H1 (cell line): ENCODE measurements around the gene CFAP91. TPM values are rescaled to one million over a fixed set of nuclear protein-coding genes. Genes with fewer than 3 reads are reported as not detected.

Experiments used
- CTCF ChIA-PET: fragments of 300-600 bp; sonication (Branson Sonifier 250); formaldehyde crosslinking; loops from one replicate; lab custom pipeline; 2021; ENCODE audit not compliant: partially characterized antibody; lab: Charles Lee
- POLR2A ChIA-PET: fragments of 300-600 bp; sonication (Branson Sonifier 250); formaldehyde crosslinking; loops from one replicate; lab custom pipeline; 2021; ENCODE audit warnings: inconsistent platforms; ENCODE audit not compliant: partially characterized antibody; lab: Charles Lee
- DNase-seq, 2 experiments: peaks; one replicate each; pipeline versions ENCODE4 v3.0.0 to v3.0.0-alpha.2; 2010 to 2022; ENCODE audit warnings: low spot score in 2 of 2, low read depth in 1 of 2, mixed read lengths in 1 of 2
- FAIRE-seq: peaks from 2 replicates; lab custom pipeline; 2011; peaks lifted over from hg19 to GRCh38; lab: Jason Lieb, UNC
- H2AFZ ChIP-seq: 2 replicates; pipeline ENCODE4 v1.8.1; 2012; ENCODE audit warnings: low read length, inconsistent platforms
- H2AK5ac ChIP-seq: 2 replicates; pipeline ENCODE4 v1.6.1; 2013; ENCODE audit warnings: low read depth, low read length
- H2BK120ac ChIP-seq: replicated peaks from 2 replicates; pipeline ENCODE3; 2013; ENCODE audit warnings: low read depth, low read length, inconsistent platforms
- H2BK12ac ChIP-seq: 2 replicates; pipeline ENCODE4 v1.6.1; 2013; ENCODE audit warnings: low read depth, low read length
- H2BK15ac ChIP-seq: 2 replicates; pipeline ENCODE4 v1.6.1; 2013; ENCODE audit warnings: low read length
- H2BK20ac ChIP-seq: 2 replicates; pipeline ENCODE4 v1.6.1; 2013; ENCODE audit warnings: low read length
- H2BK5ac ChIP-seq: 2 replicates; pipeline ENCODE4 v1.6.1; 2013; ENCODE audit warnings: low read depth, low read length
- H3K14ac ChIP-seq: 2 replicates; pipeline ENCODE4 v1.6.1; 2013; ENCODE audit warnings: inconsistent platforms; ENCODE audit not compliant: insufficient read length
- H3K18ac ChIP-seq: 2 replicates; pipeline ENCODE4 v1.6.1; 2013; ENCODE audit warnings: low read length; ENCODE audit errors: extremely low read depth
- H3K23ac ChIP-seq: 2 replicates; pipeline ENCODE4 v1.6.1; 2013; ENCODE audit warnings: inconsistent platforms; ENCODE audit not compliant: insufficient read length
- H3K23me2 ChIP-seq: 2 replicates; pipeline ENCODE4 v1.6.1; 2013; ENCODE audit warnings: low read depth, low read length
- H3K27ac ChIP-seq: 2 replicates; pipeline ENCODE4 v1.6.1; 2011; ENCODE audit warnings: low read depth, low read length, inconsistent platforms
- H3K27me3 ChIP-seq, 4 experiments: replicated peaks in 1 of 4; 1 replicate in 1 of 4; 2 replicates in 3 of 4; pipeline versions ENCODE4 v1.6.1 to v1.8.1; 2011 to 2013; ENCODE audit warnings: low read length in 3 of 4, mild to moderate bottlenecking in 3 of 4, inconsistent platforms in 2 of 4, mixed read lengths in 2 of 4, moderate library complexity in 1 of 4; ENCODE audit not compliant: control insufficient read depth in 3 of 4, insufficient read depth in 3 of 4; ENCODE audit errors: extremely low read depth in 1 of 4
- H3K36me3 ChIP-seq, 4 experiments: 2 replicates each; pipeline versions ENCODE4 v1.6.1 to v1.8.1; 2011 to 2013; ENCODE audit warnings: mild to moderate bottlenecking in 4 of 4, low read length in 3 of 4, moderate library complexity in 2 of 4, control low read depth in 1 of 4, inconsistent platforms in 1 of 4; ENCODE audit not compliant: insufficient read depth in 4 of 4, control insufficient read depth in 2 of 4
- H3K4ac ChIP-seq: replicated peaks from 2 replicates; pipeline ENCODE3; 2013; ENCODE audit warnings: low read length, low read depth, mixed read lengths, inconsistent platforms; ENCODE audit not compliant: insufficient read length
- H3K4me1 ChIP-seq, 4 experiments: replicated peaks in 1 of 4; 1 replicate in 1 of 4; 2 replicates in 3 of 4; pipeline versions ENCODE4 v1.6.1 to v1.8.1; 2011 to 2013; ENCODE audit warnings: low read length in 3 of 4, inconsistent platforms in 2 of 4, mixed read lengths in 1 of 4; ENCODE audit not compliant: insufficient read depth in 4 of 4, control insufficient read depth in 3 of 4
- H3K4me2 ChIP-seq, 2 experiments: 2 replicates each; pipeline versions ENCODE4 v1.6.1 to v1.8.1; 2011 to 2013; ENCODE audit warnings: low read depth in 2 of 2, low read length in 2 of 2, control low read depth in 1 of 2, inconsistent platforms in 1 of 2, mild to moderate bottlenecking in 1 of 2; ENCODE audit not compliant: insufficient read depth in 1 of 2
- H3K4me3 ChIP-seq, 4 experiments: fragments of 200-600, 300-600 bp in 1 of 4; sonication (generic), shearing (Covaris generic), sonication (Bioruptor Twin) in 1 of 4; 2 replicates each; pipeline versions ENCODE4 v1.5.1 to v1.8.1; 2011 to 2016; ENCODE audit warnings: low read length in 4 of 4, low read depth in 3 of 4, control low read depth in 2 of 4, inconsistent platforms in 2 of 4, mild to moderate bottlenecking in 2 of 4, mixed read lengths in 1 of 4, moderate library complexity in 1 of 4; ENCODE audit not compliant: insufficient read depth in 2 of 4; ENCODE audit errors: extremely low read depth in 1 of 4
- H3K56ac ChIP-seq: replicated peaks from 2 replicates; pipeline ENCODE3; 2013; ENCODE audit warnings: low read depth, mild to moderate bottlenecking, mixed read lengths, low read length, inconsistent platforms; ENCODE audit not compliant: insufficient read length
- H3K79me1 ChIP-seq: 2 replicates; pipeline ENCODE4 v1.6.1; 2013; ENCODE audit warnings: low read depth, low read length, control low read depth
- H3K79me2 ChIP-seq, 2 experiments: 2 replicates each; pipeline versions ENCODE4 v1.6.1 to v1.8.1; 2012 to 2013; ENCODE audit warnings: low read length in 2 of 2, mild to moderate bottlenecking in 2 of 2, inconsistent platforms in 1 of 2; ENCODE audit not compliant: insufficient read depth in 2 of 2, control insufficient read depth in 1 of 2
- H3K9ac ChIP-seq, 4 experiments: replicated peaks in 1 of 4; 1 replicate in 1 of 4; 2 replicates in 3 of 4; pipeline versions ENCODE4 v1.6.1 to v1.8.1; 2011 to 2013; ENCODE audit warnings: low read depth in 3 of 4, low read length in 3 of 4, control low read depth in 2 of 4, mild to moderate bottlenecking in 2 of 4, moderate library complexity in 2 of 4, inconsistent platforms in 1 of 4; ENCODE audit errors: extremely low read depth in 1 of 4
- H3K9me3 ChIP-seq, 2 experiments: 2 replicates each; pipeline versions ENCODE4 v1.6.1 to v1.8.1; 2012 to 2013; ENCODE audit warnings: mild to moderate bottlenecking in 2 of 2, moderate library complexity in 2 of 2, control low read depth in 1 of 2, inconsistent platforms in 1 of 2, low read depth in 1 of 2, low read length in 1 of 2, mixed read lengths in 1 of 2; ENCODE audit not compliant: insufficient read depth in 2 of 2
- H4K20me1 ChIP-seq, 2 experiments: replicated peaks in 1 of 2; 2 replicates each; pipeline versions ENCODE3 to v1.8.1; 2011 to 2013; ENCODE audit warnings: inconsistent platforms in 2 of 2, low read length in 2 of 2, mild to moderate bottlenecking in 1 of 2; ENCODE audit not compliant: insufficient read depth in 2 of 2, control insufficient read depth in 1 of 2
- H4K5ac ChIP-seq: 2 replicates; pipeline ENCODE4 v1.6.1; 2013; ENCODE audit warnings: low read length, low read depth, mixed read lengths, inconsistent platforms; ENCODE audit not compliant: insufficient read length
- H4K8ac ChIP-seq: 2 replicates; pipeline ENCODE4 v1.8.0; 2013; ENCODE audit warnings: mild to moderate bottlenecking, moderate library complexity, low read length, inconsistent platforms; ENCODE audit not compliant: insufficient read depth; ENCODE audit errors: extremely low read depth
- H4K91ac ChIP-seq: replicated peaks from 2 replicates; pipeline ENCODE3; 2013; ENCODE audit warnings: low read length, mixed read lengths, inconsistent platforms; ENCODE audit not compliant: insufficient read length
- HDAC2 ChIP-seq, 2 experiments: fragments of 300-600 bp in 1 of 2; sonication (generic) in 1 of 2; IDR thresholded peaks; 2 replicates each; pipeline ENCODE4 v1.6.1; 2011 to 2012; ENCODE audit warnings: low read depth in 2 of 2, low read length in 2 of 2, mild to moderate bottlenecking in 2 of 2, moderate library complexity in 2 of 2, borderline replicate concordance in 1 of 2, inconsistent platforms in 1 of 2
- RAD21 ChIP-seq, 2 experiments: IDR thresholded peaks in 1 of 2; conservative IDR thresholded peaks in 1 of 2; 2 replicates each; pipeline ENCODE4 v1.6.1; 2011; ENCODE audit warnings: low read depth in 2 of 2, low read length in 2 of 2, improper control_type of control experiment in 1 of 2, inconsistent platforms in 1 of 2, mild to moderate bottlenecking in 1 of 2, moderate library complexity in 1 of 2
- SAP30 ChIP-seq: fragments of 300-600 bp; sonication (generic); IDR thresholded peaks from 2 replicates; pipeline ENCODE4 v1.7.1; 2012; ENCODE audit warnings: low read length, moderate library complexity, mild to moderate bottlenecking, inconsistent platforms; ENCODE audit not compliant: insufficient read depth, insufficient replicate concordance
- WGBS, 2 experiments: shearing (Covaris generic) in 1 of 2; methylation state at CpG; one replicate each; pipeline versions ENCODE4 v1.1.6 to v1.1.7; 2013 to 2015; ENCODE audit warnings: low lambda C conversion rate in 2 of 2, mixed read lengths in 2 of 2, inconsistent platforms in 1 of 2, low coverage in 1 of 2, missing lambda C conversion rate in 1 of 2; ENCODE audit not compliant: insufficient replicate concordance in 2 of 2, insufficient coverage in 1 of 2, insufficient read length in 1 of 2; ENCODE audit errors: extremely low coverage in 1 of 2, missing lambda C conversion rate in 1 of 2; 5-methylcytosine and 5-hydroxymethylcytosine counted together
- polyA plus RNA-seq, 7 experiments: library from polyadenylated mRNA; depleted of rRNA in 3 of 7; stranded (reverse) in 5 of 7; unstranded in 2 of 7; fragments of >200 nt in 5 of 7; fragments of 200-250 nt in 2 of 7; gene quantifications; 1 replicate in 5 of 7; 2 replicates in 1 of 7; 4 replicates in 1 of 7; pipeline versions ENCODE4 v1.2.1 to v1.2.3, GENCODE V29; 2011 to 2013; ENCODE audit warnings: missing spikeins in 2 of 7, mixed read lengths in 2 of 7
- total RNA-seq: library from RNA; stranded (reverse); fragmentation: NEBNext Ultra II Directional; extraction: Animal tissue kit (Norgen Biotek cat#: 25700); gene quantifications from 2 replicates; pipeline ENCODE4 v1.2.1, GENCODE V29; 2021
- TF ChIP-seq, protein P1 (sequence below), 3 experiments: IDR thresholded peaks; 1 replicate in 2 of 3; 2 replicates in 1 of 3; pipeline versions ENCODE4 v1.5.1 to v1.6.1; 2011; ENCODE audit warnings: low read length in 3 of 3, mild to moderate bottlenecking in 3 of 3, inconsistent platforms in 2 of 3, low read depth in 1 of 3, moderate library complexity in 1 of 3; ENCODE audit not compliant: insufficient read depth in 1 of 3; ENCODE audit errors: control extremely low read depth in 1 of 3

Gene CFAP91
- total and polyA plus RNA-seq, 2 of the 8 experiments (the other 6 are each of a cell fraction or from before 2014, with no cell fraction given), result 5.4 to 7.4 TPM

DNA sequence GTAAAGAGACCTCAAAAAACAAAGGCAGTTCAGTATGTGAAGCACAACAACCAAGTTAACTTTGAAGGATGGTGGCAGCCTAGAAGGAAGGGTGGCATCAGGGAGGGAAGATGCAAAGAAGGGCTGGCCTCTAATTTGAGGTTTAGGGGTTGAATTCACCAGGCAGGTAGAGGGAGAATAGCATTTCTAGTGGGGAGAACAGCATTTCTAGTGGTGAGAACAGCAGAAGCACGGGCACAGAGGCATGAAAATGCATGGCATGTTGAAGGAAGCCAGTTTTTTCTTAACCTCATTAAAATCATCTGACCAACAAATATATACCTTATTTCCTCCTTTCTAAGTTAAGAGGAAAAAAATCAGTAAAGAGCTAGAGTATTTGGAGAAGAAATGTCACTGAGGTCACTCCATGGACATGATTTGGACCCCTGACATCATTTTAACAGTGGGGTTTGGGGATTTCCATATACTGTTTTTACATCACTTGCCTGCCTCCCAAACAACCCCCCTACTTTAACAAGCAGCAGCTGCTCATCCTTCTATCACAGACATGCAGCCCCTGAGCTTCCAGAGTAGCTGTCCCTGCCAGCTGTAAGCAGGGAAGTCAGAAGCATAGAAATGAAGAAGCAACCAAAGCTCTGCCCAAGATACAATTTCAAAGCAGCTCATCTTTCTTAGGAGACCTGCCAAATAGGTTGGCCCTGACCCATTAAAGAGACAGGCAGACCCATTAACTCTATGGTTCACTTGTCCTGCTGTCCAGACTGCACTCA, 40.0 kb upstream of the CFAP91 start:
- TF ChIP-seq SAP30 (no peak), RAD21 (IDR thresholded peaks at IDR 0.05 in 1 of 2, conservative IDR thresholded peaks at IDR 0.05 in 1 of 2; ENCODE audit: low read depth in 2 of 2, low read length in 2 of 2) (peak; percentile 2 to 7; a peak in 1 of 4 replicates), HDAC2 (IDR thresholded peaks at IDR 0.05; ENCODE audit: borderline replicate concordance in 1 of 2, low read depth in 2 of 2, low read length in 2 of 2) (no peak)
- TF ChIP-seq, protein P1, sequence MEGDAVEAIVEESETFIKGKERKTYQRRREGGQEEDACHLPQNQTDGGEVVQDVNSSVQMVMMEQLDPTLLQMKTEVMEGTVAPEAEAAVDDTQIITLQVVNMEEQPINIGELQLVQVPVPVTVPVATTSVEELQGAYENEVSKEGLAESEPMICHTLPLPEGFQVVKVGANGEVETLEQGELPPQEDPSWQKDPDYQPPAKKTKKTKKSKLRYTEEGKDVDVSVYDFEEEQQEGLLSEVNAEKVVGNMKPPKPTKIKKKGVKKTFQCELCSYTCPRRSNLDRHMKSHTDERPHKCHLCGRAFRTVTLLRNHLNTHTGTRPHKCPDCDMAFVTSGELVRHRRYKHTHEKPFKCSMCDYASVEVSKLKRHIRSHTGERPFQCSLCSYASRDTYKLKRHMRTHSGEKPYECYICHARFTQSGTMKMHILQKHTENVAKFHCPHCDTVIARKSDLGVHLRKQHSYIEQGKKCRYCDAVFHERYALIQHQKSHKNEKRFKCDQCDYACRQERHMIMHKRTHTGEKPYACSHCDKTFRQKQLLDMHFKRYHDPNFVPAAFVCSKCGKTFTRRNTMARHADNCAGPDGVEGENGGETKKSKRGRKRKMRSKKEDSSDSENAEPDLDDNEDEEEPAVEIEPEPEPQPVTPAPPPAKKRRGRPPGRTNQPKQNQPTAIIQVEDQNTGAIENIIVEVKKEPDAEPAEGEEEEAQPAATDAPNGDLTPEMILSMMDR (IDR thresholded peaks at IDR 0.05; ENCODE audit: control extremely low read depth in 1 of 3, insufficient read depth in 1 of 3, low read depth in 1 of 3, low read length in 3 of 3), result peak in 1 of 3 experiments; percentile 30; a peak in 1 of 4 replicates
- TF ChIP-seq, all 59 proteins: peak for 2
- Histone ChIP-seq H3K27me3 (no peaks in the 10 kb centered on the region), H2BK15ac (no peak overlapping the region), H3K79me2 (no peaks in the 10 kb centered on the region), H3K4ac (no peak overlapping the region), H3K23me2 (no peaks in the 10 kb centered on the region), H2BK5ac (no peak overlapping the region), H3K23ac (no peak overlapping the region), H3K9me3 (no peaks in the 10 kb centered on the region), H4K8ac (no peak overlapping the region), H3K4me1 (no peaks in the 10 kb centered on the region), H3K4me2 (no peak overlapping the region), H2AFZ (no peak overlapping the region), H3K27ac (no peak overlapping the region), H2BK12ac (no peak overlapping the region), H3K36me3 (no peaks in the 10 kb centered on the region; a peak in 1 of 8 replicates), H3K18ac (no peak overlapping the region), H2BK20ac (no peak overlapping the region), H4K20me1 (no peaks in the 10 kb centered on the region), H2BK120ac (no peak overlapping the region), H3K56ac (no peak overlapping the region), H3K14ac (no peak overlapping the region), H3K4me3 (no peak overlapping the region), H4K91ac (no peak overlapping the region), H4K5ac (no peak overlapping the region), H3K9ac (no peak overlapping the region), H2AK5ac (no peak overlapping the region), H3K79me1 (no peaks in the 10 kb centered on the region)
- FAIRE-seq, result no peak
- ChIA-PET POLR2A (interaction anchor here (1.0 to 2.6 kb wide), 4 partner anchors 9 to 164 kb away, joined by 3 to 12 read pairs (median 3); partner anchors contain the start of gene TIMMDC1), CTCF (interaction anchor here (1.0 to 2.6 kb wide), 4 partner anchors 27 to 105 kb away, joined by 3 to 11 read pairs (median 6); no protein-coding TSS in a partner anchor)
- 82% methylated on average over 1 of the region's 1 CpG; no CpG with 5 or more reads in 1 of the 2 experiments for WGBS, 2 experiments
- no peak for DNase-seq
